Smooth muscle cell (in vitro differentiated cells): Measurements from ENCODE around the gene ARPP21. TPM values are rescaled to one million over a fixed set of nuclear protein-coding genes. Genes with fewer than 3 reads are reported as not detected.

Experiments
- DNase-seq: peaks from one replicate; lab custom pipeline; 2025; ENCODE audit not compliant: unreplicated experiment; lab: John Stamatoyannopoulos, UW
- H2AFZ ChIP-seq: fragments of 200-600 bp; sonication (generic); 2 replicates; pipeline ENCODE4 v1.6.0; 2016; ENCODE audit warnings: antibody characterized with exemption, low read depth, mild to moderate bottlenecking
- H3F3A ChIP-seq: fragments of 200-600 bp; sonication (generic); 2 replicates; pipeline ENCODE4 v1.6.0; 2017; ENCODE audit warnings: antibody characterized with exemption, low read depth
- H3K27ac ChIP-seq: fragments of 200-600 bp; sonication (generic); 2 replicates; pipeline ENCODE4 v1.5.1; 2016; ENCODE audit warnings: low read depth, mild to moderate bottlenecking
- H3K27me3 ChIP-seq: fragments of 200-600 bp; sonication (generic); 2 replicates; pipeline ENCODE4 v1.6.1; 2016; ENCODE audit warnings: low read depth, mild to moderate bottlenecking
- H3K36me3 ChIP-seq: fragments of 200-600 bp; sonication (generic); 2 replicates; pipeline ENCODE4 v1.5.1; 2016; ENCODE audit warnings: low read depth
- H3K4me1 ChIP-seq: fragments of 200-600 bp; sonication (generic); 2 replicates; pipeline ENCODE4 v1.5.1; 2016; ENCODE audit warnings: low read depth
- H3K4me2 ChIP-seq: fragments of 200-600 bp; sonication (generic); 2 replicates; pipeline ENCODE4 v1.6.0; 2016; ENCODE audit warnings: mild to moderate bottlenecking
- H3K4me3 ChIP-seq: fragments of 200-600 bp; sonication (generic); 2 replicates; pipeline ENCODE4 v1.5.1; 2016; ENCODE audit warnings: mild to moderate bottlenecking
- H3K79me2 ChIP-seq: fragments of 200-600 bp; sonication (generic); 2 replicates; pipeline ENCODE4 v1.6.0; 2016; ENCODE audit warnings: low read depth, mild to moderate bottlenecking
- H3K9ac ChIP-seq: fragments of 200-600 bp; sonication (generic); 2 replicates; pipeline ENCODE4 v1.6.0; 2016; ENCODE audit warnings: low read depth
- H3K9me3 ChIP-seq: fragments of 200-600 bp; sonication (generic); replicated peaks from 2 replicates; pipeline ENCODE4 v1.5.1; 2016; ENCODE audit warnings: low read depth
- H4K20me1 ChIP-seq: fragments of 200-600 bp; sonication (generic); 2 replicates; pipeline ENCODE4 v1.6.0; 2016; ENCODE audit warnings: low read depth
- WGBS: methylation state at CpG from one replicate; pipeline ENCODE4 v1.1.7; 2016; ENCODE audit warnings: low lambda C conversion rate; 5-methylcytosine and 5-hydroxymethylcytosine counted together
- polyA plus RNA-seq: library from polyadenylated mRNA; unstranded; fragments of >200 nt; fragmentation: Nextera tagmentation; extraction: Ambion mirVana; gene quantifications from 2 replicates; pipeline ENCODE4 v1.2.1, GENCODE V29; 2016
- total RNA-seq: library from RNA; depleted of rRNA; stranded (reverse); fragments of >200 nt; gene quantifications from 2 replicates; pipeline ENCODE4 v1.2.3, GENCODE V29; 2014
- TF ChIP-seq, protein P1 (sequence below): fragments of 200-600 bp; sonication (generic); IDR thresholded peaks from 2 replicates; pipeline ENCODE4 v1.5.1; 2017; ENCODE audit warnings: borderline replicate concordance, mild to moderate bottlenecking, antibody characterized with exemption; ENCODE audit not compliant: insufficient read depth, poor library complexity, severe bottlenecking

Gene ARPP21
- total and polyA plus RNA-seq, 2 experiments from 2014 or later, result not detected

DNA sequence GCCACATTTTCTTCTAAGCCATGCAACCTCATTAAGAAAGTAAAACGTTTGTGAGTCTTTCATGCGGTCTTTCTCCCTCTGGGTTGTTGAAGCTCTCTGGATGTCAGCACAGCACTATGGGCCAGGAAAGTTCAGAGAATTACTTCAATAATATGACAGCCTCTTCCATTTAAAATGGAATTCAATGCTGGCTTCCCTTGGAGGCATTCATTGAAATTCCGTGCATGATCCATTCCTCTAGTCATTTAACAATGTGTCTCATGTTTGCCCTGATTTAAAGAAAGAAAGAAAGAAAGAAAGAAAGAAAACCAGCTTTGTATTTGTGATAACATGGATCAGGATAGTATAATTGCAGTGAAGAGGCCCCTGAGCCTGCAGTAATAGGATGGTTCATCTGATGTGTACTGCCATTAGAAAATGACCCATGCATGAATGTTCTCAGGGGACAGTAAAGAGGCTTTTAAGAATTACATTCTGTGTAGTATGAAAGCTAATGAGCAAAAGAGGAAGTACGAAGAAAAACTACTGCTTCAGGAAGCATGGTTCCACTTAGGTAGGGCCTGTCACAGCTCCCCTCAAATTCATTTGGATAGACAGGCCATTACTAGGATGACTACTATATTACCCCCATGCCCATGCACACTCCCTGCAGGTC, 146.0 kb downstream of the ARPP21 start:
- peaks cover 4% of the 10 kb centered on the region for H3K27me3 ChIP-seq
- no peaks in the 10 kb centered on the region for H3K4me1 ChIP-seq

DNA sequence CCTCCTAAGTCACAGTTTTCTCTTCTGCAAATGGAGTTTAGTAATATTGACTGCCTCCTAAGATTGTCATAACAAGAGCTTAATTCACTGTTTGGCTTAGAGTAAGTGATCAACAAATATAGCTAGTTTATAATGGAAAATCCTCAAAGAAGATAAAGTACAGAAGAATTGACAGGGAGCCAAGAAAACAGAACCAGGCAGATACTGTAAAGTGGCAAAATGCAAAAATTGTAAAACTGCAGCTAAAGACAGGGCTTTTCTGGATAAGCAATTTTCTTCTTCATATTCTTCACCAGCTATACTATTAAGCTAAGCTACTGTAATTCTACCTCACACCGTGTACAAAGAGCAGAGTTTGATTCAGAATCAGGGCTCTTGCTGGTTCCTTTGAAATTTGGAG, 148.6 kb downstream of the ARPP21 start:
- WGBS, result 79% methylated on average over 1 of the region's 1 CpG
- Histone ChIP-seq H2AFZ (no peak overlapping the region), H3K27ac (no peak overlapping the region), H3K9me3 (no peaks in the 10 kb centered on the region), H3F3A (no peaks in the 10 kb centered on the region), H3K4me2 (no peak overlapping the region), H3K27me3 (peaks cover 4% of the 10 kb centered on the region), H3K9ac (no peak overlapping the region), H3K4me1 (no peaks in the 10 kb centered on the region), H3K4me3 (no peak overlapping the region), H4K20me1 (no peaks in the 10 kb centered on the region), H3K79me2 (no peaks in the 10 kb centered on the region), H3K36me3 (no peaks in the 10 kb centered on the region)
- TF ChIP-seq, protein P1, sequence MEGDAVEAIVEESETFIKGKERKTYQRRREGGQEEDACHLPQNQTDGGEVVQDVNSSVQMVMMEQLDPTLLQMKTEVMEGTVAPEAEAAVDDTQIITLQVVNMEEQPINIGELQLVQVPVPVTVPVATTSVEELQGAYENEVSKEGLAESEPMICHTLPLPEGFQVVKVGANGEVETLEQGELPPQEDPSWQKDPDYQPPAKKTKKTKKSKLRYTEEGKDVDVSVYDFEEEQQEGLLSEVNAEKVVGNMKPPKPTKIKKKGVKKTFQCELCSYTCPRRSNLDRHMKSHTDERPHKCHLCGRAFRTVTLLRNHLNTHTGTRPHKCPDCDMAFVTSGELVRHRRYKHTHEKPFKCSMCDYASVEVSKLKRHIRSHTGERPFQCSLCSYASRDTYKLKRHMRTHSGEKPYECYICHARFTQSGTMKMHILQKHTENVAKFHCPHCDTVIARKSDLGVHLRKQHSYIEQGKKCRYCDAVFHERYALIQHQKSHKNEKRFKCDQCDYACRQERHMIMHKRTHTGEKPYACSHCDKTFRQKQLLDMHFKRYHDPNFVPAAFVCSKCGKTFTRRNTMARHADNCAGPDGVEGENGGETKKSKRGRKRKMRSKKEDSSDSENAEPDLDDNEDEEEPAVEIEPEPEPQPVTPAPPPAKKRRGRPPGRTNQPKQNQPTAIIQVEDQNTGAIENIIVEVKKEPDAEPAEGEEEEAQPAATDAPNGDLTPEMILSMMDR, result no peak
- DNase-seq, result no peak

More for the DNA sequence above, 146.0 kb downstream of the ARPP21 start:
- Histone ChIP-seq H3K36me3 (no peaks in the 10 kb centered on the region), H2AFZ (no peak overlapping the region), H3K4me2 (no peak overlapping the region), H4K20me1 (no peaks in the 10 kb centered on the region), H3K9me3 (no peaks in the 10 kb centered on the region), H3K79me2 (no peaks in the 10 kb centered on the region), H3K4me3 (no peak overlapping the region), H3K27ac (no peak overlapping the region), H3F3A (no peaks in the 10 kb centered on the region), H3K9ac (no peak overlapping the region)
- TF ChIP-seq, protein P1, result no peak
- DNase-seq, result no peak
- 91% methylated on average over 4 of the region's 4 CpGs for WGBS

DNA sequence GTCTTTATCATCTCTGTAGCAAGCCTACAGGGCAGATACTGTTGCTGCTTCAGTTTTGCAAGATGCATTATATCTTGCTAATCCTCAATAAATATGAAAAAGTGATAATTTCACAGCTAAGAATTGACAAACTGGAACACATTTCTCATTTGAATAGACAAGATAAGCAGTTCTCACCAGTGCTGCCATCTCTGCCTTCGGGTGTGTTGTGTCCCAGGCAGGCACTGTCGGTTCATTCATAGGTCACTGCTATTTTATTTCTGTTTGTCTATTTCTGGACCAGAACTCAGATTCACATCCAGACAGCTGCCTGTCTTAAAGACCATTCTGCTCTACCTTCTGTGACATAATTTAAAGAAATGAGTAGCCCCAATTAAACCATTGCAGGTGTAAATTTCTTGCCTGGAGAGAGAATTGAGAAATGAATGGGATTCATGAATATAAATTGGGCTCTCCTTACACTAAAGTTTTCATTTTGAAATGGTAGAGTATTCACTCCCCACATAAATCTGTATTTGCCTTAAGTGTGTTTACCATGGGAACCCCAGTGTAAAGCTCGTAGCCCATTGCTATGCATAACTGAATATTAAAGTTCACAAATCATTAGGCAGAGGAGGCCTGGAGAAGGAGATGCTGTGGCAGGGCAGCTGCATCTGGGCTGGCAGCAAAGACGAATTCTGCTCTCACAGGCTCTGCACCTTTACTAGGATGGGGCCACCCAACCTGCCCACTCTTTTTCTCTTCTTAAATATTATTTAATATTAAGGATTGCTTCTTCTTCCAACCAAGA, 149.9 kb downstream of the ARPP21 start:
- TF ChIP-seq, protein P1, result no peak
- Histone ChIP-seq H3K4me2 (no peak overlapping the region), H3K36me3 (no peaks in the 10 kb centered on the region), H3K27ac (no peak overlapping the region), H4K20me1 (no peaks in the 10 kb centered on the region), H3K9me3 (no peaks in the 10 kb centered on the region), H3K9ac (no peak overlapping the region), H3K4me3 (no peak overlapping the region), H3K4me1 (no peaks in the 10 kb centered on the region), H3K27me3 (peaks cover 4% of the 10 kb centered on the region), H2AFZ (no peak overlapping the region), H3K79me2 (no peaks in the 10 kb centered on the region), H3F3A (no peaks in the 10 kb centered on the region)
- 75% methylated on average over 4 of the region's 4 CpGs for WGBS
- DNase-seq, result no peak
